ENCODE data around the gene DBX1.

DNA sequence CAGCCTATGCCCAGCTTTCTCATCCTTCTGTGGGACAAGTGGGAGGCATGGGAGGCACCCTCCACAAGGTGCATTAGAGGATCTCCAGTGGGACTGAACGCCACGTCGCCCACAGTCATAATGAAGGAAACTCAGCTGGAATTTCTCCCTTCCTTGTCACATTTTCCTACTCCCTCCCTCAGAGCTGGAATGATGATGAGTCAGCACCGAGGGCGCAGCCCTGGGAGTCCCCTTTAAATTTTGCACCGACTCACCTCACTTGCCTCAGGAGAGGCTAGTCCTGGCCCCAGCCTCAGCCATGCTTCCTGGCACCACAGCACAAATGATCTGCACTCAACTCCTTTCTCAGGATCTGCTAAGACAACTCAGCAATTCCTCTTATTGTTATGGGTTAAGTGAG lies 34.3 kb downstream of the DBX1 start:
- no peak for TF ChIP-seq CTCF (CRISPR knock-in tag; IDR thresholded peaks at IDR 0.05)
- TF ChIP-seq NCOA1 (CRISPR knock-in tag; IDR thresholded peaks at IDR 0.05) = no peak
- TF ChIP-seq ZNF558 (CRISPR knock-in tag; IDR thresholded peaks at IDR 0.05; ENCODE audit: borderline replicate concordance) = no peak
- TF ChIP-seq ZFP41 (CRISPR knock-in tag; IDR thresholded peaks at IDR 0.05; ENCODE audit: borderline replicate concordance) = no peak
- no peak for TF ChIP-seq ZNF589 (CRISPR knock-in tag; conservative IDR thresholded peaks at IDR 0.05)
- no peak for TF ChIP-seq ZNF704 (CRISPR knock-in tag; IDR thresholded peaks at IDR 0.05; ENCODE audit: borderline replicate concordance)
- no peak for TF ChIP-seq ARNTL (CRISPR knock-in tag; IDR thresholded peaks at IDR 0.05)
- no peak for TF ChIP-seq ZBTB21 (CRISPR knock-in tag; IDR thresholded peaks at IDR 0.05)
- TF ChIP-seq, protein P1, sequence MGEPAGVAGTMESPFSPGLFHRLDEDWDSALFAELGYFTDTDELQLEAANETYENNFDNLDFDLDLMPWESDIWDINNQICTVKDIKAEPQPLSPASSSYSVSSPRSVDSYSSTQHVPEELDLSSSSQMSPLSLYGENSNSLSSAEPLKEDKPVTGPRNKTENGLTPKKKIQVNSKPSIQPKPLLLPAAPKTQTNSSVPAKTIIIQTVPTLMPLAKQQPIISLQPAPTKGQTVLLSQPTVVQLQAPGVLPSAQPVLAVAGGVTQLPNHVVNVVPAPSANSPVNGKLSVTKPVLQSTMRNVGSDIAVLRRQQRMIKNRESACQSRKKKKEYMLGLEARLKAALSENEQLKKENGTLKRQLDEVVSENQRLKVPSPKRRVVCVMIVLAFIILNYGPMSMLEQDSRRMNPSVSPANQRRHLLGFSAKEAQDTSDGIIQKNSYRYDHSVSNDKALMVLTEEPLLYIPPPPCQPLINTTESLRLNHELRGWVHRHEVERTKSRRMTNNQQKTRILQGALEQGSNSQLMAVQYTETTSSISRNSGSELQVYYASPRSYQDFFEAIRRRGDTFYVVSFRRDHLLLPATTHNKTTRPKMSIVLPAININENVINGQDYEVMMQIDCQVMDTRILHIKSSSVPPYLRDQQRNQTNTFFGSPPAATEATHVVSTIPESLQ (CRISPR knock-in tag; conservative IDR thresholded peaks at IDR 0.05) = no peak
- TF ChIP-seq PHF21A (CRISPR knock-in tag; IDR thresholded peaks at IDR 0.05) = no peak
- TF ChIP-seq SIN3A (IDR thresholded peaks at IDR 0.05; ENCODE audit: borderline replicate concordance, low read depth, low read length) = no peak
- no peak for TF ChIP-seq MTA3 (CRISPR knock-in tag; IDR thresholded peaks at IDR 0.05)
- no peak for TF ChIP-seq RAD51 (IDR thresholded peaks at IDR 0.05; ENCODE audit: borderline replicate concordance)
- no peak for TF ChIP-seq POLR2A (IDR thresholded peaks at IDR 0.05; ENCODE audit: insufficient read depth in 1 of 2, low read depth in 2 of 2, low read length in 2 of 2)

All from HepG2 (cell line).